ENCODE data around the gene SAMD5. TPM values are rescaled to one million over a fixed set of nuclear protein-coding genes. Genes with fewer than 3 reads are reported as not detected.

Gene SAMD5
- total and polyA plus RNA-seq, 9 of the 15 experiments (the other 6 are each of a cell fraction or from before 2014, with no cell fraction given), result 0.15 to 0.91 (median 0.55) TPM

DNA sequence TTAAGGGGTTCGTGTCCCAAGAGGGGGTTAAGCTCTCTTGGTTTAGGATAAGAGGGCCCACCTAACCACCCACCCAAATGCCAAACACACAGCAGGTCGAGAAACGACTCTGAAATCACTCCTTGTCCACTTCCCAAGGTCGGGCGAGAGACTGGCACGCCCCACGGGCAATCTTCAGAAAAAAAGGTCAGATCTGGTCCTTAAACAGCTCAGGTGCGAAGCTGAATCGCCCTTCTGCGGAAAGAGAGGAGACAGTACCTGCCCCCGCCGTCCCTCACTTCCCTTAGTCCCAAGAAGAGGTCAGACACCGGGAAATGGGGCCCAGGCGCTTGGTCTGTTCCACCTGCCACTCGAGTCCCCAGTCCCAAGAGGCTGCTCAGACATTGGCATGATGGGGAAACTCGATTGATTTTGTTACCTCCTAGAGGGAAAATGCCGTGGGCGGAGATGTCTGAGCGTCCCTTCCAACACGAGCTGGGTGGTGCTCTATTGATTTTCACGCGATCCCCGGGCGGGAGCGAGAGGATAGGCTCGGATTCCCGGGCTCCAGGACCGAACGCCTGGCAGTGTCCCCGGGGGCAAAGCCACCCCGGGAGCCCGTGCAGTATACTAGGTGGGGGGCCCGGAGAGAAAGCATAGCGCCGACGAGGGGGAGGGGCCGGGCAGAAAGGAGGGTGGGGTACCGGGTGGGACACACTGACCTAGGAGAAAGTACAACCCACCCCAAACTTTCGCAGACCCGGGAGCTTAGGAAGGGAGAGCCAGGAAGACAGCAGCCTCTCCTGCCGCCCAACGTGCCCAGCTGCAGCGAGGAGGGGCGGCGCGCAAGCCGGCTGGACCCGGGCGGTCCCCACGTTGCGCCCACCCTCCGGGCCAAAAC is 1.1 kb upstream of the SAMD5 start:
- no TSS peak for BruUV-seq (replicated peaks)
- H3K27ac ChIP-seq (ENCODE audit: extremely low read depth, low read depth, low read length), result no peak overlapping the region
- no peaks in the 10 kb centered on the region for H3K9me3 ChIP-seq (replicated peaks; ENCODE audit: control insufficient read depth, insufficient read depth, low read depth, low read length)
- intact Hi-C loops (cut with micrococcal nuclease) (loop anchor here (2.0 to 10.0 kb wide), 8 partner anchors 39 to 957 kb away; no protein-coding TSS in a partner anchor), in situ Hi-C loops (cut with MboI) (loop anchor here (5.0 kb wide), 1 partner anchor 660 kb away; no protein-coding TSS in a partner anchor)
- peak overlapping the region in 1 of 2 experiments; percentile 90; a peak in 3 of 4 replicates for H3K9ac ChIP-seq (ENCODE audit: insufficient read depth in 1 of 2, low read depth in 2 of 2, low read length in 2 of 2)
- no peaks in the 10 kb centered on the region for H3K36me3 ChIP-seq (ENCODE audit: control insufficient read depth, insufficient read depth, low read length)
- ATAC-seq (peak; percentile 4; the same call in 2 of the 3 replicates), FAIRE-seq (no peak), DNase-seq (ENCODE audit: extremely low read depth in 1 of 4, low spot score in 3 of 4) (peak in 1 of 4 experiments; percentile 19)
- TF ChIP-seq FIP1L1 (IDR thresholded peaks at IDR 0.05; ENCODE audit: low read depth, low read length, poor library complexity, severe bottlenecking) (peak; percentile 4), EGR1 (conservative IDR thresholded peaks at IDR 0.05) (peak; percentile 29), CEBPB (tag; IDR thresholded peaks at IDR 0.05) (no peak), ETV5 (CRISPR knock-in tag; IDR thresholded peaks at IDR 0.05; ENCODE audit: low read depth) (0 out of 2 replicates have a peak, but pooled peaks have one; percentile 40), ZNF280A (IDR thresholded peaks at IDR 0.05; ENCODE audit: low read depth, partially characterized antibody) (no peak), HNRNPLL (IDR thresholded peaks at IDR 0.05; ENCODE audit: low read depth, low read length, poor library complexity, severe bottlenecking) (peak; percentile 45), SUPT5H (IDR thresholded peaks at IDR 0.05) (no peak)
- TF ChIP-seq, protein P1, sequence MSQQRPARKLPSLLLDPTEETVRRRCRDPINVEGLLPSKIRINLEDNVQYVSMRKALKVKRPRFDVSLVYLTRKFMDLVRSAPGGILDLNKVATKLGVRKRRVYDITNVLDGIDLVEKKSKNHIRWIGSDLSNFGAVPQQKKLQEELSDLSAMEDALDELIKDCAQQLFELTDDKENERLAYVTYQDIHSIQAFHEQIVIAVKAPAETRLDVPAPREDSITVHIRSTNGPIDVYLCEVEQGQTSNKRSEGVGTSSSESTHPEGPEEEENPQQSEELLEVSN (IDR thresholded peaks at IDR 0.05; ENCODE audit: borderline replicate concordance in 1 of 2, extremely low read depth in 1 of 2, insufficient read depth in 1 of 2, insufficient read length in 1 of 2, low read depth in 1 of 2, low read length in 1 of 2, poor library complexity in 1 of 2, severe bottlenecking in 1 of 2), result peak in 1 of 2 experiments; percentile 16
- H2AFZ ChIP-seq (ENCODE audit: low read depth, low read length), result peak overlapping the region; percentile 75
- peak overlapping the region; percentile 34 for H3K4me3 ChIP-seq
- H3K79me2 ChIP-seq (ENCODE audit: control insufficient read depth, insufficient read depth, low read length), result no peaks in the 10 kb centered on the region
- WGBS (ENCODE audit: insufficient coverage, low coverage, missing lambda C conversion rate), result 3% methylated on average over 37 of the region's 52 CpGs
- CTCF ChIA-PET (ENCODE audit: low intra/inter-chr PET ratio), result interaction anchor here (0.7 to 3.6 kb wide), 6 partner anchors 117 to 695 kb away, joined by 3 to 27 read pairs (median 5); no protein-coding TSS in a partner anchor
- H4K20me1 ChIP-seq (replicated peaks; ENCODE audit: control insufficient read depth, insufficient read depth, low read length), result peaks cover 9% of the 10 kb centered on the region; the same call in 1 of the 2 replicates
- POLR2A ChIA-PET, result interaction anchor here (1.1 kb wide), 1 partner anchor 14 kb away, joined by 3 read pairs; no protein-coding TSS in a partner anchor
- H3K9me1 ChIP-seq (ENCODE audit: control insufficient read depth, insufficient read depth, low read length), result no peaks in the 10 kb centered on the region
- H3K27me3 ChIP-seq (ENCODE audit: control insufficient read depth in 2 of 2, insufficient read depth in 2 of 2, low read length in 2 of 2), result peaks cover 9 to 37% of the 10 kb centered on the region in 2 experiments
- peaks cover 18 to 29% of the 10 kb centered on the region in 2 experiments; a peak in 4 of 5 replicates for H3K4me1 ChIP-seq (replicated peaks in 1 of 2; ENCODE audit: control insufficient read depth in 2 of 2, insufficient read depth in 2 of 2, low read length in 2 of 2)
- peak overlapping the region; percentile 72 for H3K4me2 ChIP-seq (ENCODE audit: insufficient read depth, low read length)

All from K562 (cell line).